Kidney (tissue), 14 donors: Measurements from ENCODE around the gene OSTF1. TPM values are rescaled to one million over a fixed set of nuclear protein-coding genes. Genes with fewer than 3 reads are reported as not detected.

Experiments used
- DNase-seq, 5 donors: peaks; one replicate each; pipeline ENCODE4 v3.0.0-alpha.2; 2013 to 2020
- FAIRE-seq: peaks from 2 replicates; lab custom pipeline; 2012; peaks lifted over from hg19 to GRCh38; lab: Jason Lieb, UNC
- H3K27ac ChIP-seq, 2 donors: one replicate each; pipeline ENCODE4 v1.7.0; 2013; ENCODE audit warnings: low read depth in 2 of 2, low read length in 2 of 2, inconsistent platforms in 1 of 2
- H3K27me3 ChIP-seq: one replicate; pipeline ENCODE4 v1.7.1; 2013; ENCODE audit warnings: low read length, inconsistent platforms; ENCODE audit not compliant: control insufficient read depth, insufficient read depth
- H3K36me3 ChIP-seq, 3 donors: one replicate each; pipeline versions ENCODE4 v1.7.0 to v1.7.1; 2013; ENCODE audit warnings: low read length in 3 of 3, control low read depth in 1 of 3, inconsistent platforms in 1 of 3; ENCODE audit not compliant: insufficient read depth in 3 of 3, control insufficient read depth in 2 of 3
- H3K4me1 ChIP-seq, 3 donors: one replicate each; pipeline versions ENCODE4 v1.7.0 to v1.7.1; 2013; ENCODE audit warnings: low read length in 3 of 3, inconsistent platforms in 1 of 3, low read depth in 1 of 3; ENCODE audit not compliant: control insufficient read depth in 2 of 3, insufficient read depth in 2 of 3
- H3K4me3 ChIP-seq, 3 donors: one replicate each; pipeline versions ENCODE4 v1.7.0 to v1.8.1; 2013; ENCODE audit warnings: low read length in 3 of 3, control low read depth in 1 of 3, inconsistent platforms in 1 of 3
- H3K9ac ChIP-seq, 3 donors: one replicate each; pipeline versions ENCODE4 v1.7.0 to v1.7.1; 2013; ENCODE audit warnings: low read length in 3 of 3, control low read depth in 1 of 3, inconsistent platforms in 1 of 3
- H3K9me3 ChIP-seq, 3 donors: one replicate each; pipeline versions ENCODE4 v1.7.0 to v1.7.1; 2013; ENCODE audit warnings: low read length in 3 of 3, control low read depth in 1 of 3, inconsistent platforms in 1 of 3; ENCODE audit not compliant: control insufficient read depth in 2 of 3, insufficient read depth in 1 of 3
- CTCF ChIP-seq: IDR thresholded peaks from 3 replicates; pipeline ENCODE4 v1.5.1; 2012; ENCODE audit warnings: mild to moderate bottlenecking, moderate library complexity, borderline replicate concordance; ENCODE audit not compliant: insufficient read depth; ENCODE audit errors: extremely low read depth
- intact Hi-C: fragments of 100-400 bp; cut with DNase I; formaldehyde crosslinking; loops from one replicate; pipeline ENCODE4 v1.11.1; 2022
- polyA plus RNA-seq: library from polyadenylated mRNA; stranded (reverse); fragments of 350-450 nt; fragmentation: Illumina TruSeq; extraction: RNeasy Lipid Tissue Mini Kit (QIAGEN cat#74804); gene quantifications from one replicate; pipeline ENCODE4 v1.2.3, GENCODE V29; 2014; ENCODE audit warnings: low read depth, low replicate concordance; ENCODE audit not compliant: insufficient read depth
- total RNA-seq: library from RNA; stranded (reverse); fragmentation: NEBNext Ultra II Directional; extraction: Animal tissue kit (Norgen Biotek cat#: 25700); gene quantifications from one replicate; pipeline ENCODE4 v1.2.1, GENCODE V29; 2021
- donor health status: control.
- donor health status: control.
- donor health status: control.
- donor health status: control.
- donor health status: control.
- donor health status: DM: yes; HTN: yes; CAD: no.
- donor health status: Normal renal cell carcinoma (clear cell type).

OSTF1 gene
- total and polyA plus RNA-seq, 2 donors from 2014 or later: 42.8 to 52.7 TPM

GRCh38 chr9:75105841-75106240 lies 17.5 kb downstream of the OSTF1 start:
- TF ChIP-seq CTCF: no peak
- FAIRE-seq: no peak

GRCh38 chr9:75106857-75107256 lies 18.5 kb downstream of the OSTF1 start:
- Histone ChIP-seq H3K27ac (no peak overlapping the region), H3K4me1 (peaks cover 0 to 3% (median 0%) of the 10 kb centered on the region in 3 donors), H3K4me3 (no peak overlapping the region), H3K9me3 (no peaks in the 10 kb centered on the region), H3K9ac (no peak overlapping the region), H3K27me3 (no peaks in the 10 kb centered on the region), H3K36me3 (no peaks in the 10 kb centered on the region)
- intact Hi-C loops: no loop called here
- DNase-seq: peak in 3 of 5 donors; percentile 29 to 87 (median 60)
- no peak for TF ChIP-seq CTCF
- FAIRE-seq: no peak

More at GRCh38 chr9:75105841-75106240, 17.5 kb downstream of the OSTF1 start:
- Histone ChIP-seq H3K9me3 (no peaks in the 10 kb centered on the region), H3K4me3 (no peak overlapping the region), H3K27me3 (no peaks in the 10 kb centered on the region), H3K9ac (no peak overlapping the region), H3K27ac (no peak overlapping the region), H3K36me3 (no peaks in the 10 kb centered on the region), H3K4me1 (peaks cover 0 to 3% (median 0%) of the 10 kb centered on the region in 3 donors)
- DNase-seq: peak in 1 of 5 donors; percentile 22
- intact Hi-C loops: no loop called here

- no peaks in the 10 kb centered on the region for H3K27me3 ChIP-seq
- intact Hi-C loops: no loop called here
- no peak overlapping the region for H3K27ac ChIP-seq
- H3K4me1 ChIP-seq: peaks cover 0 to 5% (median 0%) of the 10 kb centered on the region in 3 donors
- H3K9ac ChIP-seq: no peak overlapping the region
- DNase-seq (peak in 1 of 5 donors; percentile 80), FAIRE-seq (no peak)
- TF ChIP-seq CTCF: no peak
- H3K9me3 ChIP-seq: no peaks in the 10 kb centered on the region
- no peak overlapping the region for H3K4me3 ChIP-seq
- H3K36me3 ChIP-seq: no peaks in the 10 kb centered on the region
Measured at GRCh38 chr9:75108571-75108970, 20.3 kb downstream of the OSTF1 start.
